Sigmoid colon (tissue), 7 donors: ENCODE data around the gene TMEM231. TPM values are rescaled to one million over a fixed set of nuclear protein-coding genes. Genes with fewer than 3 reads are reported as not detected.
A peak's percentile ranks its signal among the peaks of the same experiment; 100 is the strongest.

Experiments
- DNase-seq: peaks from one replicate; pipeline ENCODE4 v3.0.0-alpha.2; 2019
- H3K27ac ChIP-seq, 4 donors: fragments of 200-600 bp; sonication (generic); one replicate each; pipeline ENCODE4 v1.5.1; 2016 to 2019; ENCODE audit warnings: mild to moderate bottlenecking in 1 of 4
- H3K27me3 ChIP-seq, 3 donors: fragments of 200-600 bp; sonication (generic); one replicate each; pipeline ENCODE4 v1.5.1; 2019; ENCODE audit warnings: mild to moderate bottlenecking in 1 of 3
- H3K36me3 ChIP-seq, 4 donors: fragments of 200-600 bp; sonication (generic); one replicate each; pipeline ENCODE4 v1.5.1; 2016 to 2019
- H3K4me1 ChIP-seq, 4 donors: fragments of 200-600 bp; sonication (generic); one replicate each; pipeline ENCODE4 v1.5.1; 2017 to 2019
- H3K4me3 ChIP-seq, 4 donors: fragments of 200-600 bp; sonication (generic); one replicate each; pipeline ENCODE4 v1.5.1; 2017 to 2019; ENCODE audit warnings: mild to moderate bottlenecking in 2 of 4, moderate library complexity in 1 of 4
- H3K9me3 ChIP-seq, 4 donors: fragments of 200-600 bp in 3 of 4; sonication (generic) in 3 of 4; one replicate each; pipeline versions ENCODE4 v1.5.1 to v1.6.1; 2013 to 2019
- CTCF ChIP-seq, 4 experiments: fragments of 450-650 bp in 3 of 4; fragments of 200-600 bp in 1 of 4; IDR thresholded peaks; one replicate each; pipeline ENCODE4 v1.5.1; 2016 to 2019; ENCODE audit warnings: antibody characterized with exemption in 4 of 4, mild to moderate bottlenecking in 3 of 4, moderate library complexity in 2 of 4
- EP300 ChIP-seq, 4 donors: sonication (generic); formaldehyde crosslinking; IDR thresholded peaks; one replicate each; pipeline ENCODE4 v1.6.1; 2017; ENCODE audit warnings: antibody characterized with exemption in 4 of 4
- POLR2A ChIP-seq, 2 donors: fragments of 450-650 bp; IDR thresholded peaks; one replicate each; pipeline ENCODE4 v1.6.1; 2016; ENCODE audit warnings: antibody characterized with exemption in 2 of 2, mild to moderate bottlenecking in 2 of 2, moderate library complexity in 2 of 2
- POLR2AphosphoS5 ChIP-seq, 4 donors: sonication (generic); formaldehyde crosslinking; IDR thresholded peaks; one replicate each; pipeline ENCODE4 v1.6.1; 2017; ENCODE audit warnings: antibody characterized with exemption in 4 of 4
- WGBS, 2 donors: extraction: QIAGEN DNeasy Blood & Tissue Kit; methylation state at CpG; one replicate each; pipeline ENCODE4 v1.1.7; 2013; 5-methylcytosine and 5-hydroxymethylcytosine counted together
- intact Hi-C: fragments of 100-400 bp; cut with DNase I; formaldehyde crosslinking; loops from one replicate; pipeline ENCODE4 v1.15.1; 2023
- polyA plus RNA-seq, 3 donors: library from polyadenylated mRNA; stranded (reverse); fragments of 200-250 nt; gene quantifications; one replicate each; pipeline ENCODE4 v1.2.3, GENCODE V29; 2013
- total RNA-seq, 4 donors: library from RNA; depleted of rRNA; stranded (reverse); fragments of >200 nt; gene quantifications; one replicate each; pipeline ENCODE4 v1.1.0, GENCODE V29; 2016
- donor health status: healthy with polysubstance abuse.
- donor health status: Bipolar disorder and iron deficiency.
- donor health status: healthy.

TMEM231 gene
- total RNA-seq (1 to 10 TPM; 3.5 to 8.8 (median 5.9) TPM), polyA plus RNA-seq (1 to 10 TPM; 1.2 to 4.3 (median 1.6) TPM)

GRCh38 chr16:75555707-75556430 is at the start of gene TMEM231:
TSS of gene TMEM231 (minus strand) at chr16:75556252. CDS start at chr16:75556209, 43 bp downstream.
- Histone ChIP-seq H3K4me1 (peaks cover 0 to 12% (median 9%) of the 10 kb centered on the region in 4 donors), H3K27me3 (no peaks in the 10 kb centered on the region), H3K4me3 (peak within 1 kb of the TSS; percentile 45 to 77 (median 68)), H3K27ac (peak within 1 kb of the TSS; percentile 81 to 86 (median 83)), H3K9me3 (no peaks in the 10 kb centered on the region), H3K36me3 (no peaks in the 10 kb centered on the region)
- no peak for TF ChIP-seq POLR2A (IDR thresholded peaks at IDR 0.05)
- TF ChIP-seq EP300 (IDR thresholded peaks at IDR 0.05): no peak
- no peak for TF ChIP-seq CTCF (IDR thresholded peaks at IDR 0.05)
- TF ChIP-seq POLR2AphosphoS5 (IDR thresholded peaks at IDR 0.05): peak in 3 of 4 donors; percentile 74 to 81 (median 77)
- WGBS, 2 donors: 0 to 1% methylated on average over 75 of the region's 75 CpGs
- intact Hi-C loops: loop anchor here (1.0 to 5.0 kb wide), 5 partner anchors 23 to 124 kb away; partner anchors contain the start of genes ADAT1, CFDP1, KARS1 and TERF2IP
- peak; percentile 99 for DNase-seq

GRCh38 chr16:75603241-75603640 is 47.2 kb upstream of the TMEM231 start:
- no peak overlapping the region for H3K27ac ChIP-seq
- no peak for DNase-seq
- peaks cover 14 to 69% (median 37%) of the 10 kb centered on the region in 4 donors for H3K36me3 ChIP-seq
- H3K4me3 ChIP-seq: no peak overlapping the region
- 92 to 95% methylated on average over 4 of the region's 4 CpGs for WGBS, 2 donors
- no peaks in the 10 kb centered on the region for H3K27me3 ChIP-seq
- intact Hi-C loops: no loop called here
- H3K9me3 ChIP-seq: no peaks in the 10 kb centered on the region
- peaks cover 0 to 15% (median 9%) of the 10 kb centered on the region in 4 donors for H3K4me1 ChIP-seq
- TF ChIP-seq POLR2A (IDR thresholded peaks at IDR 0.05): no peak
- TF ChIP-seq POLR2AphosphoS5 (IDR thresholded peaks at IDR 0.05): no peak
- TF ChIP-seq EP300 (IDR thresholded peaks at IDR 0.05): no peak
- TF ChIP-seq CTCF (IDR thresholded peaks at IDR 0.05): no peak

DNA sequence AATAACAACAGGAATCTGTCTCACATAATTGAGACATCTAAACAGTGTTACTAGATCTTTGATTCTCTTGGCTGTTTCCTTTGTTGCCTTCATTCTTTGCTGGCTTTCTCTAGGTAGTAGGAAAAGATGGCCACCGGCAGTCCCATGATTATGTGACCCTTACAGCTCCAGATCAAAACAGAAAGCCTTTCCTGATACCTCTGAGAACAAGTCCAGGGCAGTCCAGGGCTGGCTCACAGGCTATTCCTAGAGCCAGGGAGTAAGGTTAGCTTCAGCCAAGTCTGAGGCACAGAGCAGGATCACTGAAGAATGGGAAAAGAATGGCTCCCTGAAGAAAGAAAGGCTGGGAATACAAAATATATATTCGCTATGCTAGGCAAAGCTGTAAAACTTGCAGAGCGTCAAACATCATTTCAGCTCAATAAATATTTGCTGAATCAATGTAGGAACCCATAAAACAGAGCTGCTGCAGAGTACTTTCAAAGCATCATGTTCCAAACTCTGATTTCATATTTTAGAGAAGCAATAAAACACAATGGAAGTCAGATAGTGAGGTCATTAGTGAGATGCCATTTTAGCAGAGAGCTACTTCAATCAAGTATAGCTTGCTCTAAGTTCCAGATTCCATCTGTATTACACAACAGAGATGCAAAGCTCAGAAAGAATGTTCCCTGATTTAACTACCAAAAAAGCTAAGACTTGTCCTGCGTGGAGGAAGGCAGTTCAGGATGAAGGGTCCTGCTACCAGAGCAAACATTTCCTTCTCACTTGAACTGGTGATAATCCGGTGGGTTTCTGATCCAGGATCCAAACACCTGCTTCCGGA is 43.6 kb upstream of the TMEM231 start:
- Histone ChIP-seq H3K9me3 (no peaks in the 10 kb centered on the region), H3K4me3 (no peak overlapping the region), H3K27ac (peak overlapping the region in 3 of 4 donors; percentile 54 to 75 (median 72)), H3K4me1 (peaks cover 0 to 15% (median 9%) of the 10 kb centered on the region in 4 donors), H3K27me3 (no peaks in the 10 kb centered on the region), H3K36me3 (peaks cover 14 to 49% (median 28%) of the 10 kb centered on the region in 4 donors)
- DNase-seq: no peak
- TF ChIP-seq POLR2AphosphoS5 (IDR thresholded peaks at IDR 0.05) (no peak), CTCF (IDR thresholded peaks at IDR 0.05) (no peak), POLR2A (IDR thresholded peaks at IDR 0.05) (no peak), EP300 (IDR thresholded peaks at IDR 0.05) (no peak)
- intact Hi-C loops: no loop called here
- 50 to 82% methylated on average over 6 of the region's 6 CpGs for WGBS, 2 donors

DNA sequence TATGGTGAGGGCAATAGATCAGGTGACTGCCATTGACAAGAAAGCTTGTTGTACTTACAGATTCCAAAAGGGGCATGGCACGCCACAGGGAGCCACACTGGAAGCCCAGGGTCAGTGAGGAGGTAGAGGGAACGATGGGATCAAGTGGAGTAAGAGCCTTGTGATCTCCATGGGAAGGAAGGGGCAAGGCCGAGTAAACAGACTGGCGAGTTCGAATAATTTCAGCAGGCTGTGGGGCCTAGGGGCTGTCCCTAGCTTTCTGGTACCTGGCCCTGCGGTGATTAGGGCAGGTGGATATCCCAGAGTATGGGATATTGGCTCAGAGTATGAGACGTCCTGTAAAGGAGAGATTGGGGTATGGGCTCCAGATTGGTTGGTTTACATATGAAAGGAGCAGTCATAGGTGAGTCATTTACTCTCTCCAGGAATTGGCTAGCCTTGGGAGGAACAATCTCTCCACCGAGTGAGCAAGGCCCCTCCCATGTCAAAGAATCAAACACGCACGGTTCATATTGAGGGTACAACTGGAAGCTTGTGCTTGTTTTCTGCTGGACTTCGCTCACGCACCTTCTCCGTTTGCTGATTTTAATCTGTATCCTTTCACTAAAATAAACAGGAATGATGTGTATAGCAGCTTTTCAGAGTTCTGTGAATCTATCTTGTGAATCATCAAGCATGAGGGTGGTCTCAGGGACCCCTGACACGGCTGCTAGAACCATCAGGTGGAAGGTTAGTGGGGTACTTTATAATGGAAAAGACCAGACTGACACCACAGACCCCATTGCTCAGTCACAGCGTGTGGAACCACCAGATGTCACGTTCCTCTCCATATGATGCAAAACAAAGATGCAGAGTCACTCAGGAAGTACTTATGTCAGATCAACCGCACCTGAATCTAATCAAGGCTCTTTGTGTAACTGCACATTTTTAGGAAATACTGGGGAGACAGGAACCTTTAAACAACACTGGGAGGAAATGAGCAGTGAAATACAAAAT is 38.1 kb upstream of the TMEM231 start:
- TF ChIP-seq POLR2AphosphoS5 (IDR thresholded peaks at IDR 0.05) (no peak), POLR2A (IDR thresholded peaks at IDR 0.05) (no peak), CTCF (IDR thresholded peaks at IDR 0.05) (no peak), EP300 (IDR thresholded peaks at IDR 0.05) (no peak)
- peak overlapping the region in 1 of 4 donors; percentile 47 for H3K27ac ChIP-seq
- H3K4me3 ChIP-seq: no peak overlapping the region
- intact Hi-C loops: no loop called here
- H3K4me1 ChIP-seq: peaks cover 0 to 31% (median 24%) of the 10 kb centered on the region in 4 donors
- no peaks in the 10 kb centered on the region for H3K9me3 ChIP-seq
- no peak for DNase-seq
- peaks cover 0 to 12% (median 4%) of the 10 kb centered on the region in 4 donors for H3K36me3 ChIP-seq
- H3K27me3 ChIP-seq: no peaks in the 10 kb centered on the region
- WGBS, 2 donors: 73 to 86% methylated on average over 17 of the region's 17 CpGs
